HG02852 (cell line): ENCODE data around the gene PRR27.

Experiments used
- ATAC-seq: cut with Tn5 transposase; IDR thresholded peaks from one replicate; pipeline ENCODE4 v1.9.1; 2021; ENCODE audit warnings: mild to moderate bottlenecking, moderate library complexity; ENCODE audit not compliant: unreplicated experiment

PRR27 gene

DNA sequence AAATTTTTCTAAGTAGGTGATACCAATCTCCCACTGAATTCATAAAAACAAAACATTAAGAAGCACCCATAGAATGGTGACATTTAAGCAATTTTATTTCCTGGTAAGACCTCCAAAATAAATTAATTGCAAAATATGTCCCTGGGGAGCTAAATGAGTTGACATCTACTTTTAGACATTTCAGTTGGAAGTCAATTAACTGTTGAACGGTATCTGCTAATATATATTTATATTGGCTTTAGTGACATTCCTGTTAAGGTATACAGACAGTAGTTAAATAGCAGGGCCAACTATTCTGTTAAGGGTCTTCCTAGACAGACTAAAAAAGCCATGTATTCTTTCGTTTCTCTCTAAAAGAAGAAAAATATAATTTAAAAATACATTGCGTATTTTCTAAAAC is at the start of gene PRR27:
Gene PRR27 (plus strand): TSS at position 301 of the 400 bp plus-strand sequence. CDS start 139 bp downstream, outside the sequence.
- ATAC-seq: no peak

DNA sequence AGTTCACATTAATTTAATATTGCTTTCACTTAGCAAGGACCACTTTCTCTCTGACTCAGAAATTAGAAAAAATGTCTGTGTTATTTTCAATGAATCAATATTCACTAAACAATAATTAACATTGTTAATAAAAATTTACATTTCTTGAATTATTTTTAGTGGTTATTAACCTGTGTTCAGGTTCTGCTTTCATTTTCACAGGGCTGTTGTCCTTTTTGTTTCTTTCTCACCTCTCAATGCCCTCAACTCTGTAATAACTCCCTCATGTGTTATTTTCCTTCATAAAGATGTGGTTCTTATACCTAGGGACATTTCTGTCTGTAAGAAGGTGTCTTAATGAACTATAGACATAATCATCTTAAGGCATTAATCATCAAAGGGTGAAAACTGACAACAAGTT is 43.1 kb upstream of the PRR27 start:
- no peak for ATAC-seq

- ATAC-seq: no peak
Observed at GRCh38 chr4:70113656-70114055, 40.4 kb upstream of the PRR27 start.

GRCh38 chr4:70114096-70114495 is 39.9 kb upstream of the PRR27 start:
- no peak for ATAC-seq

DNA sequence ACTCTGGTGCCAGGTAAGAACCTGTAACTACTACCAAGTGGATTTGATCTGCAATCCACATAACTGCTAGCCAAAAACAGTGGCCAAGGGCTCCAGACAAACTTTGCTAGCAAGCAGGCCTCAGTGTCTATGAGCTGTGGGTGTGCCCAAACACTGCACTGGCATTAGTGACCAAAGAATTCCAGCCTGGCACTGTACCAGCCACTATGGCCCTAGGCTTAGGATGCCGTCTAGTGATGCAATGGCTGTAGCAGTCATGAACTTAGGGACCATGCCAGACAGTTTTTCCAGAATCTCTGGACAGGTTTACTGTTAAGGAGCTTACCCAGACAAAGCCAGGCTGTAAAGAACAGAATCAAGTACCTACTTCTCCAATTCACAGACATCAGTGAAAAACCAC is 33.7 kb upstream of the PRR27 start:
- ATAC-seq: no peak

- no peak for ATAC-seq
Observed at GRCh38 chr4:70133473-70133872, 20.6 kb upstream of the PRR27 start.

DNA sequence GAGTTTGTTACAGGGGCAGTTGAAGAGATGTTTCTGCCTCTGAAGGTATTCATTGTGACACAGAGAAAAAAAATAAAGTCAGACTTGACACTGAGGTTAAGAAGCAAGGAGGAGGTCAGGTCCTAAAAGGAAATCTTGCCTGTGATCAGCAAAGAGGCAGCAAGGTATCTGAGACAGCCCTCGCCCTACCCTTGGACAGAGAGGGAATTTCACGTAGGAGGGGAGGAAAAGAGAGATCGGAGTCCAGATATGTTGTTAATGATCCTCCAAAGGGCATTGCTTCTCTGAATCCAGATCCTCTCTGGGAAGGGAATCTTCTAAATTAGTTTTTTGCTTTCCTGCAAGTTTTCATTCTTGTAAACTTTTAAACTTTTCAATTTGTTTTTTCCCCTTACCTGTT is 15.3 kb upstream of the PRR27 start:
- no peak for ATAC-seq

- no peak for ATAC-seq
Observed at GRCh38 chr4:70151271-70151670, 2.8 kb upstream of the PRR27 start.

DNA sequence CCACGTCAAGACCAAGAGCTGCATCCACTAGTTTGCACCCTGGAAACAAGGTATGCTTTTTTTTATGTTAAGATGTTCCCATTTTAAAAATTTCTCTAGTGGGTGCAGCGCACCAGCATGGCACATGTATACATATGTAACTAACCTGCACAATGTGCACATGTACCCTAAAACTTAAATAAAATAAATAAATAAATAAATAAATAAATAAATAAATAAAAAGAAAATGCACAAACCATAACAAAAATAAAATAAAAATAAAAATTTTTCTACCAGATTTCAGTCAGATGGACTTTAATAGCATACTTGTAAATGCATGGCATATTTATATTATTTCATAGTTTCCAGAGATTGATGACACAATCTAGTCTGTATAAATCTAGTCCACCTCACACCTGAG is 1.9 kb upstream of the PRR27 start:
- ATAC-seq: no peak

- ATAC-seq: no peak
Observed at GRCh38 chr4:70158576-70158975, 4.5 kb downstream of the PRR27 start.

DNA sequence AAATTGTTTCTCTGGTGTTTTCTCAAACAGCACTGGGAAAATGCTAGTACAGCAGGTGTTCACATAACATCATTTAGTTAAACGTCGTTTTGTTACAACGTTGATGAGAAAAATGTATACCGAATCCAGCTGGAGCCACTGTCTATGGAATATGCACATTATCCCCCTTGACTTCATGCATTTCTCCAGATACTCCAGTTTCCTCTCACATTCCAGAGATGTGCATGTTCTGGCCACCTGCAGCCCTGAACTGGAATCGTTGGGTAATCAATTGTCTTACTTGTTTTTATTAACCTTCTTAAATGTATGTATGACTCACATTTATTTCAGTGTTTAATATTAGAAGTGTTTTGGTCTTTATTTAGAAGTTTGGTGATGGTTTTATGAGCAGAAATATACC is 23.1 kb downstream of the PRR27 start:
- ATAC-seq: no peak

- ATAC-seq: no peak
Observed at GRCh38 chr4:70178075-70178660, 24.1 kb downstream of the PRR27 start.

DNA sequence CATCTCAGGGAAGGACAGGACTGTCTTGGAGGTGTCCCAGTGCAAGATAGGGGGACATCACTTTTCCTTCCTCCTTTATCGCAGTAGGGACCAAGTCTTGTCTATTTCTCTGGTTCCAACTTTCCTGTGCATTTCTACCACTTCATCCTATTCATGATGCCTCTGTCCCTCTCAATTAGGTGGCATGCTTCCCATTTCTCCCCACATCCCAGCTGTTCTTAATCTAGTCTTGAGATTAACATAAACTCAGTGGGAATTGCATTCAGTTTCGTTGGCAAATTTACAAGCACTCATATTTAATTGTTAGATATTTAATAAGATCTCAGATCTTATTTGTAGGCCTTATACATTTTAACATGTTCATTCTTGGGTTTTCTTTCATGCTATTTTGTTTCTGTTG is 25.8 kb downstream of the PRR27 start:
- no peak for ATAC-seq

DNA sequence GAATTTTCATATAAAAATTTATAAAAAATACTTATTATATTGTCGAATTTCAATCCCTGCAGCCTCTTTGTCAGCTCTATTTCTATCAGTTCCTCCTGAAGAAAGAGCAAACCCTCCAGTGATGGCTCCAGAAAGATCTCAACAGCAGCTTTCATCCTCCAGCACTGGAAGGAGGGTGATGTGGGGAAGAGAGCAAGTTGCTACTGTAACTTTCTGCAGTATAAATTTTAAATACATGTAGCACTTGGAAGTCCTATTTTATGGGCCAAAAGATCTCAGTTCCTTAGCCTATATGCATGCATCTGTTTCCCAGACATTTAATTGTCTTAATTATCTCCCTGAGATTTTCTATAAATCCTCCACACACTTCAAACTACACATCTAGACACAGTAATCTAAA is 27.8 kb downstream of the PRR27 start:
- no peak for ATAC-seq

GRCh38 chr4:70182517-70183167 is 28.6 kb downstream of the PRR27 start:
- no peak for ATAC-seq

DNA sequence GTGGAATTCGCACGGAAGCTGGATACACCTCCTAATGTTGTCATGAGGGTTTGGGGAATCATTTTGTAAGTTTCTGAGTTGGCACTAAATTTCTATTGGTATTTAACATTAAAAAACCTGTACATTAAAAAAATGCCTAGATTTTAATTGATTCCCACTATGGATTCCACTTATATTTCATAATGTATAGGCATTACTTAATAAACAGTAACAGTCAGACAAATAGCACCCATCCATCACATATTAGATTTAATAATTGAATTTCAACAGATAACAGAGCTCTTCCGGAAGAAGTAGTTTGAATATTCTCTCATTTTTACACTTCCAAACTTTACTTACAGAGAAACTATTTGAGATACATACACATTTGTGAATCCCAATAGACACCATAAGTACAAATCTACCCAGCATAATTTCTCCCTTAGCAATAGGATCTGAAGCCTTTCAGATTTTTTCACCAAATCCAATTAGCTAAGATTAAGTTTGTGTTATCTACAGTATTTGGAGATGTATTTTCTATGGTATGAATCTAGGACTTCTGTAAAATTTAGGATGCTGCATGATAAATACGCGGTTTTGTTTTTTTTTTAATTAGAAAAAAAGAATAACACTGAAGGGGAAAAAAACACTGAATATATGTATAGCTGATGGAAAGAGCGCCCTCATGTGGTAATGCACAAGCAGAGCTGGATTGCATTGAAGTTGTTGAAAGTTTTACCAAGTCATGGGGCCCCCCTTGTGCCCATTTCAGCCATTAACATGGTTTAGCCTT is 29.3 kb downstream of the PRR27 start:
- peak; percentile 75 for ATAC-seq

DNA sequence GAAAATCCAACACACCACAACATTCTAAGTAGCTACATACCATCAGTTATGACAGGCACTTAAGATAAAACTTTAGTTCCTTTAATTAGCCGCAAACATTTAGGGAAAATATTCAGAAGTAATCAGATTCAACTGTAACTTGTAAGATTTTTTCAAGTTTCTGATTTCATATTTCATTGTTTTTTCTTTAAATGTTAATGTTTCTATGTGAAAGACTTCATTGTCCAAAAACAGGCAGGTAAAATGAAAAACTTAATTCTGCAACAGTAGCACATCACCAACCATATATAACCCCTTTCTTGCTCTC is 29.9 kb downstream of the PRR27 start:
- no peak for ATAC-seq

GRCh38 chr4:70187216-70187615 is 33.2 kb downstream of the PRR27 start:
- ATAC-seq: no peak

DNA sequence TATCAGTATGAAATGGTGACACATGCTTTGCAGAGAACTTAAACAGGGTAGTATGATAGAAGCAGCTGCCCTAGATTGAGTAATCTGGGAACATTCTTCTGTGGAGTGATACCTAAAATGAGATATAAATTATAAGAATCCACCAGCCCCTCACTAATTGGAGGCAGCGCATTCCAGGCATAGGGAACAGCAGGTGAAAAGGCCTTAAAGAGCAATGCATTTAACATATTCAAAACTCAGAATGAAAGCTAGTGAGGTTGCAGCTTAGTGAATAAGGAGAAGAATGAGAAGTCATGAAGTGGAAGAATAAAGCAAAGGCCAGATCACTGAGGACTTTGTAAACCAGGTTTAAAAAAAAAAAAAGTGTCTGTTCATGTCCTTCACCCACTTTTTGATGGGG is 36.5 kb downstream of the PRR27 start:
- no peak for ATAC-seq

- ATAC-seq: no peak
Observed at GRCh38 chr4:70191647-70192046, 37.6 kb downstream of the PRR27 start.

DNA sequence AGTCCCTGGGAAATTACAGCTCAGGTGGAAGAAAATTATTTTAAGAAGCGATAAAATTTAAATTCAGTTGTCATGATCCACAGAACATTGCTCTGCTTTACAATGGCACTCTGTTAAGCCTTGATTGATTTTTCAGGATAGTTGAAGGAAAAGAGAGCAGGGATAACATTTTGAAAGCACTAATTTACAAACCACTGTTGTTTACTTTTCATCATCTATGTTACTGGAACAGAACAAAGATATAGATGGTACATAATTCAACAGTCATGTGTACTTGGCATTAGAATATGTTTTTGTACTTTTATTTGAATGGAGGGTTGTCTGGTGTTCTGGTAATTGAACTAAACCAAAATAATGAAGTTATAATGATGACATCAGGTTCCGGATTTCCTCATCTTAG is 38.9 kb downstream of the PRR27 start:
- no peak for ATAC-seq

DNA sequence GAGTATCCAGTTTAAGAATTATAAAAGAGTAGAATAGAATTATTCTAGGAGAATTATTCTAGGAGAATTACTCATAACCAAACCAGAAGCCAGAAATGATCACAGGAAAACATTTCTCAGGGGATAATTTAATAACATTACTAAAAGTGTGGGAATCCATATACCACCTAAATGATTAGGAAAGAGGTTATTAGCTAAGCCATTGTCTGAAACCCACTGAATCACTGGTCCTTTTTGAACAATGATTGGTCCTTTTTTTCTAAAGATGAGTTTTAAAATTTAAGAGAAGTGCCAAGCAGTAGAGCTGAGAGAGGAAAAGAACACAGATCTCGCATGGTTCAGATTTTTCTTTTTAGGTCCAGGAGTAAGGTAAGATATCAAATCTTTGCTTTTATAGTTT is 41.4 kb downstream of the PRR27 start, which contains the start of gene ODAM:
Gene ODAM (plus strand): TSS at position 301 of the 400 bp plus-strand sequence. CDS start 819 bp downstream, outside the sequence.
- no peak for ATAC-seq
